Stimulated activated memory B cell treated with anti-CD40 and anti-IgM and Interleukin-4, amounts not matched to agents 10 μg/mL and 1 μg/mL and 100 μg/mL, for 72 hours (primary cell): ENCODE results near the gene PITX3.

Experiments used
- ATAC-seq: fragments of 150-1000 bp; cut with Tn5 transposase; 2 replicates; pipeline ENCODE4 v1.10.0; 2021
- H3K27ac Mint-ChIP-seq: one replicate; pipeline ENCODE4 v1.8.0; 2022; ENCODE audit warnings: mild to moderate bottlenecking, mixed read lengths
- H3K27me3 Mint-ChIP-seq: one replicate; pipeline ENCODE4 v1.8.0; 2022; ENCODE audit warnings: mixed read lengths
- H3K36me3 Mint-ChIP-seq: one replicate; pipeline ENCODE4 v1.8.0; 2022; ENCODE audit warnings: mixed read lengths
- H3K4me1 Mint-ChIP-seq: one replicate; pipeline ENCODE4 v1.8.0; 2022; ENCODE audit warnings: mixed read lengths
- H3K4me3 Mint-ChIP-seq: one replicate; pipeline ENCODE4 v1.8.0; 2022; ENCODE audit warnings: mild to moderate bottlenecking, moderate library complexity, mixed read lengths
- H3K9me3 Mint-ChIP-seq: one replicate; pipeline ENCODE4 v1.8.0; 2022; ENCODE audit warnings: mixed read lengths

PITX3 gene

DNA sequence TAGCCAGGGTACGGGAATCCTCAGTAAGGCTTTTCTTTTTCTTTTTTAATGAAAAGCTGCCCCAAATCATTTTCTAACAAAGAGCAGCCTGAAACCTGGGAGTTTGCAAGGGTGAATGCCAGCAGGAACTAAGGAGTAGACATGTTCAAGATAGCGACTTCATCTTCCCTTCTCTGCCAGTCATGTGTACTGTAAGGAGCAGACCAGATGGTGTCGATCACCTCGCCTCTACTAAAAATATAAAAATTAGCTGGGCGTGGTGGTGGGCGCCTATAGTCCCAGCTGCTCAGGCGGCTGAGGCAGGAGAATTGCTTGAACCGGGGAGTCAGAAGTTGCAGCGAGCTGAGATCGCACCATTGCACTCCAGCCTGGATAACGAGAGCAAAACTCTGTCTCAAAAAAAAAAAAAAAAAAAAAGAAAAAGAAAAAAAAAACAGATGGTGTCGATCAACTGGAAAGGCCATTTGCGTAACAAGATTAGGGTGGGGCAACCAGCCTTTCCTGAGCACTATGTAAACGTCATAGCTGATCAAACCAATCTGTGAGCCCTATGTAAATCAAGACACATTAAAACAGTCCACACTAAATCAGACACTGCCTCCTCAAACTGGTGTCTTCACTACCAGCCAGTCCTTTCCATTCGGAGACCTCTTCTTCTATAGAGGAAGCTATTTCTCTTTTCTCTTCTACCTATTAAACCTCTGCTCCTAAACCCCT lies 55.3 kb downstream of the PITX3 start:
- Mint-ChIP-seq H3K27me3 (peaks cover 4% of the 10 kb centered on the region), H3K36me3 (no peaks in the 10 kb centered on the region), H3K4me1 (peaks cover 9% of the 10 kb centered on the region), H3K9me3 (peaks cover 10% of the 10 kb centered on the region), H3K27ac (no peak overlapping the region), H3K4me3 (no peak overlapping the region)
- no peak for ATAC-seq

GRCh38 chr10:102185272-102185671 lies 56.0 kb downstream of the PITX3 start:
- H3K36me3 Mint-ChIP-seq = no peaks in the 10 kb centered on the region
- H3K4me1 Mint-ChIP-seq = peaks cover 9% of the 10 kb centered on the region
- peaks cover 9% of the 10 kb centered on the region for H3K27me3 Mint-ChIP-seq
- H3K9me3 Mint-ChIP-seq = peaks cover 10% of the 10 kb centered on the region
- no peak overlapping the region for H3K4me3 Mint-ChIP-seq
- ATAC-seq = no peak
- no peak overlapping the region for H3K27ac Mint-ChIP-seq

DNA sequence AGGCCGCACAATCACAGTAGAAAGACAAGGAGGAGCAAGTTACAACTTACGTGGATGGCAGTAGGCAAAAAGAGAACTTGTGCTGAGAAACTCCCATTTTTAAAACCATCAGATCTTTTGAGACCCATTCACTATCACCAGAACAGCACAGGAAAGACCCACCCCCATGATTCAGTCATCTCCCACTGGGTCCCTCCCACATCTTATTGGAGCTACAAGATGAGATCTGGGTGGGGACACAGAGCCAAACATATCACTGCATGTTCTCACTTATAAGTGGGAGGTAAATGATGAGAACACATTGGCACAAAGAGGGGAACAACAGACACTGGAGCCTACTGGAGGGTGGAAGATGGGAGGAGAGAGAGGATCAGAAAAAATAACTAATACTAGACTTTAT lies 56.7 kb downstream of the PITX3 start:
- Mint-ChIP-seq H3K4me3 (no peak overlapping the region), H3K36me3 (no peaks in the 10 kb centered on the region), H3K27me3 (peaks cover 9% of the 10 kb centered on the region), H3K9me3 (peaks cover 10% of the 10 kb centered on the region), H3K27ac (no peak overlapping the region), H3K4me1 (peaks cover 7% of the 10 kb centered on the region)
- no peak for ATAC-seq
